HG03442 (cell line): Measurements from ENCODE around the gene ADAMTS12.

ENCODE experiments used
- ATAC-seq: cut with Tn5 transposase; IDR thresholded peaks from one replicate; pipeline ENCODE4 v1.9.1; 2021; ENCODE audit warnings: mild to moderate bottlenecking, moderate library complexity; ENCODE audit not compliant: unreplicated experiment

Gene ADAMTS12

DNA sequence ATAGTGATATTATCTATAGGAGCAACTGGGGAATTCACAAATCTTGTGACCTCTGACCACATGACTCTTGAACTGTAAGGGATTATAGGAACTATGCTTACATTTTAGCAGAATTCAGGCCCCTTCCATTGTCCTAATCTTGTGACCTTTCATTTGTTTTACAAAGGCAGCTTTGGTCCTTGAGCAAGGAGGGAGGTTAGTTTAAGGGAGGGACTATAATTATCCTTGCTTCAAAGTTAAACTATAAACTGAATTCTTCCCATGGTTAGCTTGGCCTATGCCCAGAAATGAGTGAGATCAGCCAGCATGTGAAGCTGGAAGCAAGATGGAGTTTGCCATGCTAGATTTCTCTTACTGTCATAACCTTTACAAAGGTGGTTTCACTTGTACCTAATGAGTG is 399.8 kb downstream of the ADAMTS12 start:
- ATAC-seq = no peak

- no peak for ATAC-seq
Observed at GRCh38 chr5:33490071-33490665, 401.6 kb downstream of the ADAMTS12 start.

GRCh38 chr5:33489481-33490067 is 402.2 kb downstream of the ADAMTS12 start:
- no peak for ATAC-seq

- no peak for ATAC-seq
Observed at GRCh38 chr5:33488558-33489355, 403.0 kb downstream of the ADAMTS12 start.

DNA sequence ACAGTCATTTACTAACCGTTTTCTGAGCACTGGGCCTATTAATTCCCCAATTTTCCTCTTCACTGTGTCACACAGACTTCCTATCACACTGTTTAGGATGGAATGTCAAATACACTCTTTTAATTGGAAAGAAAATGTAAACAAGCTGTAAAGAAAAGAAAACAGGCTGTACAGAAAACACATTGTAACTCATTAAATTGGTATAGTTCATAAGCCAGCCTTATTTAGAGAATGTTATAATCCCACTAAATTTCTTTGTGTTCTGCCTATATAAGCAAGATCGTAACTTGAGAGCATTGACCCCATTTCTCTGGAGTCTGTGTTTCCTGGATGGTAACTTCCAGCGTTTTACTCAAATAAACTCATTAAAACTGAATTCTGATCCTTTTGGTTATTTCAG is 404.6 kb downstream of the ADAMTS12 start:
- no peak for ATAC-seq

- no peak for ATAC-seq
Observed at GRCh38 chr5:33482335-33482734, 409.5 kb downstream of the ADAMTS12 start.

GRCh38 chr5:33480876-33481275 is 410.9 kb downstream of the ADAMTS12 start:
- no peak for ATAC-seq

DNA sequence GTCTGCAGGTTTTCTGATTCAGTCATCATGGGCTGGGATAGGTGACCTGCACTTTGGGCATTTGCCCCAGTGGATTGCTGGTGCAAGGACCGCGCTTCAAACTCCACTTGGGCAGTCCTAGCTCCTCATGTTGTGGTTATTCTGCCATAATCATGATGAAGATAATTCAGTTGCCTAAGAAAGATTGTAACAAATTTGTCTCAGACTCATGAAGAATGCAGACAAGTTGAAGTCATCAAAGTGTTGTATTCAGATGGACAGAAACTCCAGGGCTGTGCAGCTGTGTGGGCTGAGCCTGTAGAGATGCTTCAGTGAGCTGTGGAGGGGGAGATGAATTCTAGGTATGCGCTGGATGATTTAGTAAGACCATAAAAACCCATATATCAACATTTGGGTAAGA is 412.5 kb downstream of the ADAMTS12 start:
- ATAC-seq = no peak

DNA sequence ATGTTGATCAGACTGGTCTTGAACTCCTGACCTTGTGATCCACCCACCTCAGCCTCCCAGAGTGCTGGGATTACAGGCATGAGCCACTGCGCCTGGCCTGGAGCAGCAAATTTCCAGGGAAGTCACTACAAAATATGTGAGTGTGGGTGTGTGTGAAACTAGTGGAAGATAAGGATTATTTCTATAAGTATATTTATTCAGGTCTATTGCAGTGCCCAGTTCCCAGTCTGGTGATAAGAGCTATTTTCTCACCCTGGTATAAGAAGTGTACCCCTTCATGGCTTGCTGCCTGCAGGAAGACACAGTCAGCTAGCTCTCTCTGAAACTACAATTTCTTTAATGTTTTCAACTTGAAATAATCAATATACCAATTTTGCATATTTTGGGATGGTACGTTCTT is 414.0 kb downstream of the ADAMTS12 start:
- no peak for ATAC-seq

GRCh38 chr5:33476992-33477391 is 414.8 kb downstream of the ADAMTS12 start:
- no peak for ATAC-seq

GRCh38 chr5:33475706-33476105 is 416.1 kb downstream of the ADAMTS12 start:
- no peak for ATAC-seq

GRCh38 chr5:33474931-33475499 is 416.8 kb downstream of the ADAMTS12 start:
- no peak for ATAC-seq

GRCh38 chr5:33474004-33474403 is 417.8 kb downstream of the ADAMTS12 start:
- ATAC-seq = no peak
